NCI-H2107 (cell line): ENCODE measurements around the gene GNL3.

Experiments
- DNase-seq: peaks from one replicate; lab custom pipeline; 2025; lab: John Stamatoyannopoulos, UW

The GNL3 gene

GRCh38 chr3:52688266-52688665 lies 2.4 kb downstream of the GNL3 start:
- no peak for DNase-seq

GRCh38 chr3:52689151-52689550 lies 3.3 kb downstream of the GNL3 start:
- no peak for DNase-seq

- no peak for DNase-seq
These were observed 4.7 kb downstream of the GNL3 start for GRCh38 chr3:52690560-52690959.

GRCh38 chr3:52693071-52693470 lies 7.2 kb downstream of the GNL3 start:
- DNase-seq, result no peak

- DNase-seq, result no peak
These were observed 8.8 kb downstream of the GNL3 start for GRCh38 chr3:52694528-52695189.

- no peak for DNase-seq
These were observed 10.2 kb downstream of the GNL3 start for GRCh38 chr3:52695798-52696671.

- no peak for DNase-seq
These were observed 11.2 kb downstream of the GNL3 start for GRCh38 chr3:52696830-52697631.

GRCh38 chr3:52697632-52697965 lies 11.8 kb downstream of the GNL3 start:
- DNase-seq, result no peak

- DNase-seq, result no peak
These were observed 17.5 kb downstream of the GNL3 start for GRCh38 chr3:52703341-52703740.

GRCh38 chr3:52704611-52705437 lies 19.0 kb downstream of the GNL3 start:
- no peak for DNase-seq

- DNase-seq, result no peak
These were observed 19.5 kb downstream of the GNL3 start for GRCh38 chr3:52705438-52705687.

- no peak for DNase-seq
These were observed 20.2 kb downstream of the GNL3 start, which contains the start of the genes GLT8D1 and SPCS1 for GRCh38 chr3:52705688-52706686. TSS of gene GLT8D1 (minus strand) at chr3:52705791. CDS start at chr3:52700460, 5,331 bp downstream. TSS of gene SPCS1 (plus strand) at chr3:52706106. CDS start at chr3:52706247, 141 bp downstream.

GRCh38 chr3:52707585-52707984 lies 21.8 kb downstream of the GNL3 start:
- DNase-seq, result no peak

GRCh38 chr3:52710512-52710911 lies 24.7 kb downstream of the GNL3 start:
- no peak for DNase-seq

- DNase-seq, result no peak
These were observed 26.7 kb downstream of the GNL3 start for GRCh38 chr3:52712291-52713212.

- no peak for DNase-seq
These were observed 28.8 kb downstream of the GNL3 start for GRCh38 chr3:52714335-52715302.

GRCh38 chr3:52715714-52716305 lies 30.0 kb downstream of the GNL3 start:
- no peak for DNase-seq

- no peak for DNase-seq
These were observed 33.8 kb downstream of the GNL3 start for GRCh38 chr3:52719618-52720017.
